K562 (cell line): ENCODE results near the gene REEP3. TPM values are rescaled to one million over a fixed set of nuclear protein-coding genes. Genes with fewer than 3 reads are reported as not detected.

ENCODE experiments used
- ATAC-seq: fragments of 200-7000 bp; cut with Tn5 transposase; 3 replicates; pipeline ENCODE4 v1.9.1; 2020; ENCODE audit warnings: moderate library complexity
- BruUV-seq: library from RNA; stranded (reverse); fragments of 400-500 nt; replicated peaks from 2 replicates; lab custom pipeline; 2021; lab: Mats Ljungman, UMichigan
- CTCF ChIA-PET: fragments of 300-600 bp; formaldehyde crosslinking; extraction: SDS; loops from one replicate; lab custom pipeline; 2021; ENCODE audit warnings: low intra/inter-chr PET ratio; lab: Yijun Ruan, JAX
- POLR2A ChIA-PET: fragments of 300-600, 350-650 bp; sonication (Branson Sonifier 250); formaldehyde crosslinking; extraction: SDS; loops from one replicate; lab custom pipeline; 2021; ENCODE audit warnings: antibody characterized with exemption, inconsistent platforms; lab: Yijun Ruan, JAX
- DNase-seq, 4 experiments: peaks; one replicate each; pipeline versions ENCODE4 v3.0.0 to v3.0.0-alpha.2; 2011 to 2018; ENCODE audit warnings: low spot score in 3 of 4, mixed read lengths in 3 of 4; ENCODE audit errors: extremely low read depth in 1 of 4
- FAIRE-seq: peaks from 2 replicates; lab custom pipeline; 2011; peaks lifted over from hg19 to GRCh38; lab: Jason Lieb, UNC
- H2AFZ ChIP-seq: 2 replicates; pipeline ENCODE4 v1.6.0; 2011; ENCODE audit warnings: low read depth, low read length, control low read depth, inconsistent platforms
- H3K27ac ChIP-seq: fragments of 200-600 bp; 3 replicates; pipeline ENCODE4 v1.8.0; 2011; ENCODE audit warnings: low read depth, mild to moderate bottlenecking, control low read depth, inconsistent platforms, low read length, moderate library complexity, mixed read lengths; ENCODE audit errors: extremely low read depth
- H3K27me3 ChIP-seq, 2 experiments: fragments of 300-600 bp in 1 of 2; 2 replicates in 1 of 2; 3 replicates in 1 of 2; pipeline versions ENCODE4 v1.6.0 to v1.8.0; 2011; ENCODE audit warnings: inconsistent platforms in 2 of 2, low read length in 2 of 2, mild to moderate bottlenecking in 1 of 2, mixed read lengths in 1 of 2, moderate library complexity in 1 of 2; ENCODE audit not compliant: control insufficient read depth in 2 of 2, insufficient read depth in 2 of 2
- H3K36me3 ChIP-seq: fragments of 300-600 bp; 3 replicates; pipeline ENCODE4 v1.8.0; 2011; ENCODE audit warnings: mild to moderate bottlenecking, low read length, inconsistent platforms; ENCODE audit not compliant: control insufficient read depth, insufficient read depth
- H3K4me1 ChIP-seq, 2 experiments: fragments of 200-600 bp in 1 of 2; replicated peaks in 1 of 2; 2 replicates in 1 of 2; 3 replicates in 1 of 2; pipeline versions ENCODE4 v1.5.1 to v1.8.0; 2011; ENCODE audit warnings: inconsistent platforms in 2 of 2, low read length in 2 of 2, mild to moderate bottlenecking in 1 of 2, mixed read lengths in 1 of 2, moderate library complexity in 1 of 2; ENCODE audit not compliant: control insufficient read depth in 2 of 2, insufficient read depth in 2 of 2
- H3K4me2 ChIP-seq: 2 replicates; pipeline ENCODE4 v1.6.1; 2011; ENCODE audit warnings: low read length, control low read depth, inconsistent platforms, mixed read lengths; ENCODE audit not compliant: insufficient read depth
- H3K4me3 ChIP-seq: fragments of 200-600 bp; sonication (generic), shearing (Covaris generic); 2 replicates; pipeline ENCODE4 v1.5.1; 2016; ENCODE audit warnings: control low read depth, inconsistent platforms
- H3K79me2 ChIP-seq: fragments of 200-600 bp; 3 replicates; pipeline ENCODE4 v1.8.0; 2011; ENCODE audit warnings: low read length, inconsistent platforms; ENCODE audit not compliant: control insufficient read depth, insufficient read depth
- H3K9ac ChIP-seq, 2 experiments: 2 replicates each; pipeline versions ENCODE4 v1.6.0 to v1.6.1; 2011; ENCODE audit warnings: low read depth in 2 of 2, low read length in 2 of 2, control low read depth in 1 of 2, inconsistent platforms in 1 of 2, mild to moderate bottlenecking in 1 of 2, mixed read lengths in 1 of 2; ENCODE audit not compliant: insufficient read depth in 1 of 2
- H3K9me1 ChIP-seq: one replicate; pipeline ENCODE4 v1.6.0; 2011; ENCODE audit warnings: inconsistent platforms, mild to moderate bottlenecking, low read length, moderate library complexity; ENCODE audit not compliant: control insufficient read depth, insufficient read depth
- H3K9me3 ChIP-seq: replicated peaks from 2 replicates; pipeline ENCODE4 v1.5.1; 2011; ENCODE audit warnings: low read depth, low read length, inconsistent platforms; ENCODE audit not compliant: control insufficient read depth, insufficient read depth
- H4K20me1 ChIP-seq: replicated peaks from 2 replicates; pipeline ENCODE4 v1.6.1; 2011; ENCODE audit warnings: low read length, inconsistent platforms, mixed read lengths; ENCODE audit not compliant: control insufficient read depth, insufficient read depth
- DNMT1 ChIP-seq: fragments of 450-650 bp; IDR thresholded peaks from 2 replicates; pipeline ENCODE4 v1.6.1; 2016; ENCODE audit warnings: antibody characterized with exemption, mild to moderate bottlenecking
- EHMT2 ChIP-seq: fragments of 450-650 bp; IDR thresholded peaks from 2 replicates; pipeline ENCODE4 v1.6.1; 2018; ENCODE audit warnings: antibody characterized with exemption
- ETV5 ChIP-seq: sonication (generic); formaldehyde crosslinking; IDR thresholded peaks from 2 replicates; pipeline ENCODE4 v1.4.0; 2020; ENCODE audit warnings: low read depth, mild to moderate bottlenecking, missing genetic modification reagents
- GTF2A2 ChIP-seq: IDR thresholded peaks from 2 replicates; pipeline ENCODE4 v1.6.1; 2016; ENCODE audit warnings: mild to moderate bottlenecking, missing genetic modification characterization, missing compliant biosample characterization
- MEF2D ChIP-seq: conservative IDR thresholded peaks from 2 replicates; pipeline ENCODE4 v1.6.1; 2016; ENCODE audit warnings: low read depth, missing genetic modification characterization, missing compliant biosample characterization
- NFIX ChIP-seq: fragments of 250-450 bp; sonication (Bioruptor Pico); IDR thresholded peaks from 2 replicates; pipeline ENCODE4 v1.4.0; 2020; ENCODE audit warnings: low read depth, mild to moderate bottlenecking, moderate library complexity
- NONO ChIP-seq, 2 experiments: fragments of 200-400 bp in 1 of 2; fragments of 450-650 bp in 1 of 2; formaldehyde crosslinking in 1 of 2; IDR thresholded peaks; 2 replicates each; pipeline ENCODE4 v1.6.1; 2017; ENCODE audit warnings: low read depth in 2 of 2, mild to moderate bottlenecking in 2 of 2, moderate library complexity in 2 of 2, low read length in 1 of 2
- POLR3A ChIP-seq: IDR thresholded peaks from 2 replicates; pipeline ENCODE4 v1.6.1; 2011; ENCODE audit warnings: borderline replicate concordance, mild to moderate bottlenecking, moderate library complexity; ENCODE audit not compliant: insufficient read length, insufficient read depth; ENCODE audit errors: extremely low read depth
- RUNX1 ChIP-seq: sonication (generic); IDR thresholded peaks from 2 replicates; pipeline ENCODE4 v1.6.1; 2016; ENCODE audit warnings: antibody characterized with exemption, low read depth
- SMARCA5 ChIP-seq: fragments of 450-650 bp; IDR thresholded peaks from 2 replicates; pipeline ENCODE4 v1.6.1; 2016
- SRF ChIP-seq, 2 experiments: fragments of 250-450, 450-650 bp in 1 of 2; sonication (Bioruptor Pico) in 1 of 2; sonication (generic) in 1 of 2; formaldehyde crosslinking; IDR thresholded peaks; 2 replicates each; pipeline versions ENCODE4 v1.5.0 to v1.5.1; 2020 to 2022; ENCODE audit warnings: mild to moderate bottlenecking in 1 of 2, missing genetic modification reagents in 1 of 2
- TFAM ChIP-seq: fragments of 250-450 bp; sonication (Bioruptor Pico); conservative IDR thresholded peaks from 2 replicates; pipeline ENCODE4 v1.5.0; 2021; ENCODE audit warnings: mild to moderate bottlenecking, moderate library complexity
- USF1 ChIP-seq: sonication (generic); formaldehyde crosslinking; IDR thresholded peaks from 2 replicates; pipeline ENCODE4 v1.9.0; 2022; ENCODE audit warnings: mild to moderate bottlenecking, missing genetic modification reagents
- ZNF121 ChIP-seq: sonication (generic); formaldehyde crosslinking; conservative IDR thresholded peaks from 2 replicates; pipeline ENCODE4 v1.8.0; 2022; ENCODE audit warnings: missing genetic modification reagents
- ZNF146 ChIP-seq: IDR thresholded peaks from one replicate; pipeline ENCODE4 v1.6.1; 2018; ENCODE audit warnings: missing compliant biosample characterization; ENCODE audit not compliant: unreplicated experiment
- WGBS: fragments of 100-300 bp; shearing (Covaris generic); methylation state at CpG from one replicate; pipeline ENCODE4 v1.1.6; 2016; ENCODE audit warnings: low coverage, mixed read lengths; ENCODE audit not compliant: insufficient coverage; ENCODE audit errors: missing lambda C conversion rate; 5-methylcytosine and 5-hydroxymethylcytosine counted together
- in situ Hi-C: fragments of 300-500 bp; cut with MboI; formaldehyde crosslinking; loops from 4 replicates; pipeline ENCODE4 v1.15.0; 2018; ENCODE audit warnings: inconsistent platforms, mixed read lengths
- intact Hi-C: fragments of 100-400 bp; cut with micrococcal nuclease; formaldehyde crosslinking; loops from 2 replicates; pipeline ENCODE4 v1.14.2; 2022
- polyA plus RNA-seq, 8 experiments: library from polyadenylated mRNA; depleted of rRNA in 4 of 8; stranded (reverse) in 5 of 8; unstranded in 3 of 8; fragments of >200 nt; fragmentation: Nextera tagmentation in 2 of 8; fragmentation: Illumina TruSeq in 1 of 8; extraction: Ambion mirVana in 2 of 8; extraction: Trizol in 1 of 8; gene quantifications; 2 replicates each; pipeline versions ENCODE4 v1.2.1 to v1.2.3, GENCODE V29; 2011 to 2014; ENCODE audit warnings: inconsistent platforms in 1 of 8, missing spikeins in 1 of 8
- total RNA-seq, 7 experiments: library from RNA; depleted of rRNA in 6 of 7; stranded (reverse); fragments of >200 nt in 6 of 7; fragmentation: Illumina TruSeq in 2 of 7; extraction: Trizol in 2 of 7; gene quantifications; 2 replicates each; pipeline versions ENCODE4 v1.2.1 to v1.2.3, GENCODE V29; 2011 to 2021; ENCODE audit warnings: low replicate concordance in 1 of 7

Gene REEP3
- total and polyA plus RNA-seq, 9 of the 15 experiments (the other 6 are each of a cell fraction or from before 2014, with no cell fraction given), result 3.4 to 13.4 (median 9.2) TPM

DNA sequence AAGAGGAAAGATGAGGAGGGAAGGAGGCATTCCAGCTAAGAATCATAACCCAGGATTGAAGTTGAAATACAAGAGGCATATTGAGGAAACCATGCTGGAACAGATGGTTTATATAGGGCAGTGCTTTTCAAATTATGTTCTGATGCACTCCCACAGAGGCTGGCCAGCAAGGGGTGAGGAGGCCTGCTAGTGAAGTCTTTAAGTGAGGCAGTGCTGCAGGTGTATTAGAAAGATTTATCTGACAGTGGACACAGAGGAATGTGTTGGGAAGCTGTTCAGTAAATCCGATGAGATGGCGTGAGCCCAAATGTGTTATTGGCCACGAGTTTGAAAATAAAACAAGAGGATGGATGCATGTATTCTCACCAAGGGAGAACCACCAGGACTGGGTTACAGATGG, 28.6 kb downstream of the REEP3 start (continued):
- TF ChIP-seq ZNF121 (CRISPR knock-in tag) (no peak), ETV5 (no peak), POLR3A (no peak), USF1 (CRISPR knock-in tag) (no peak), SMARCA5 (no peak), NFIX (CRISPR knock-in tag) (no peak), EHMT2 (no peak), NONO (IDR thresholded peaks at IDR 0.05; ENCODE audit: low read depth in 2 of 2, low read length in 1 of 2) (no peak), ZNF146 (CRISPR knock-in tag) (no peak), RUNX1 (no peak), SRF (CRISPR knock-in tag; IDR thresholded peaks at IDR 0.05) (no peak)

DNA sequence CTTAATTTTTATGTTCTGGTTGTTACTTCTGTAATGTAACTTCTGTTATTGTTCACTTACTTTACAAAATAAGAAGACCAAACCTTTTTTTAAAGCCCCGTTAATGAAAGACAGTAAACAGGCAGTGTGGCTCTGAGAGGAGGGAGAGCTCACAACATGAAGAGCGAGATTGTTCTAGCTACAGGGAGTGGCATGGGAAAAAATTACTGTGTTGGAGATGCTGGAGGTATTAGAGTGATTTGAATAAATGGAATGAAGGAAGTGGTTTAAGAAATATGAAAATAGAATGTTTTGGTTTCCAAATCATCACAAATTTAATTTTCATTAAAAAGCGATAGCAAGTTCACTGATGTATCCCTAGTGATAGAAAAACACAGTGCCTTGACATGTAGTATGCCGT, 31.8 kb downstream of the REEP3 start:
- in situ Hi-C loops, result no loop called here
- no peaks in the 10 kb centered on the region for H3K9me1 ChIP-seq
- no peaks in the 10 kb centered on the region for H4K20me1 ChIP-seq
- H3K9me3 ChIP-seq, result no peaks in the 10 kb centered on the region
- no peak overlapping the region for H2AFZ ChIP-seq
- no peak for ATAC-seq
- TF ChIP-seq DNMT1 (no peak), MEF2D (tag) (no peak), GTF2A2 (tag) (no peak), TFAM (no peak)
- no peaks in the 10 kb centered on the region for H3K27me3 ChIP-seq
- no peak overlapping the region for H3K4me2 ChIP-seq
- H3K4me1 ChIP-seq, result no peaks in the 10 kb centered on the region
- ChIA-PET POLR2A (no interaction called here), CTCF (no interaction called here)
- intact Hi-C loops, result no loop called here
- no peak overlapping the region for H3K9ac ChIP-seq
- no TSS peak for BruUV-seq
- no peak overlapping the region for H3K27ac ChIP-seq
- H3K36me3 ChIP-seq, result 0 out of 3 replicates have a peak, but pooled peaks cover 1% of the 10 kb centered on the region
- no peak overlapping the region for H3K4me3 ChIP-seq
- 83% methylated on average over 4 of the region's 4 CpGs for WGBS
- H3K79me2 ChIP-seq, result 0 out of 3 replicates have a peak, but pooled peaks cover 4% of the 10 kb centered on the region
- no peak for DNase-seq
- no peak for FAIRE-seq
